ENCODE data around the gene TCEA3. TPM values are rescaled to one million over a fixed set of nuclear protein-coding genes. Genes with fewer than 3 reads are reported as not detected.
"Not testable (repeated sequence)": the region's sequence is repeated elsewhere in the genome, so short reads cannot be mapped to it uniquely, and the experiment has no call there.

TCEA3 gene
- total RNA-seq, 2 experiments from 2014 or later, result 6.3 to 7.4 TPM

GRCh38 chr1:23395154-23395724 is 29.3 kb downstream of the TCEA3 start:
- Mint-ChIP-seq H3K27ac (no peak overlapping the region), H3K27me3 (no peaks in the 10 kb centered on the region), H3K9me3 (no peaks in the 10 kb centered on the region), H3K4me1 (peaks cover 6% of the 10 kb centered on the region), H3K36me3 (no peaks in the 10 kb centered on the region), H3K4me3 (no peak overlapping the region)
- DNase-seq, result no peak

- DNase-seq, result no peak
- H3K27ac Mint-ChIP-seq, result no peak overlapping the region
- H3K9me3 Mint-ChIP-seq, result no peaks in the 10 kb centered on the region
- no peaks in the 10 kb centered on the region for H3K27me3 Mint-ChIP-seq
- peaks cover 6% of the 10 kb centered on the region for H3K4me1 Mint-ChIP-seq
- H3K4me3 Mint-ChIP-seq, result no peak overlapping the region
- H3K36me3 Mint-ChIP-seq, result no peaks in the 10 kb centered on the region
These were observed 29.9 kb downstream of the TCEA3 start for GRCh38 chr1:23394684-23395083.

GRCh38 chr1:23394181-23394580 is 30.4 kb downstream of the TCEA3 start:
- DNase-seq, result no peak

GRCh38 chr1:23393706-23394105 is 30.8 kb downstream of the TCEA3 start:
- no peak for DNase-seq
- peaks cover 6% of the 10 kb centered on the region for H3K4me1 Mint-ChIP-seq
- H3K9me3 Mint-ChIP-seq, result no peaks in the 10 kb centered on the region
- no peaks in the 10 kb centered on the region for H3K27me3 Mint-ChIP-seq
- no peak overlapping the region for H3K27ac Mint-ChIP-seq
- H3K4me3 Mint-ChIP-seq, result no peak overlapping the region
- H3K36me3 Mint-ChIP-seq, result no peaks in the 10 kb centered on the region

More at GRCh38 chr1:23394181-23394580, 30.4 kb downstream of the TCEA3 start:
- no peaks in the 10 kb centered on the region for H3K36me3 Mint-ChIP-seq
- no peak overlapping the region for H3K4me3 Mint-ChIP-seq
- no peaks in the 10 kb centered on the region for H3K27me3 Mint-ChIP-seq
- H3K4me1 Mint-ChIP-seq, result peaks cover 6% of the 10 kb centered on the region
- no peak overlapping the region for H3K27ac Mint-ChIP-seq
- H3K9me3 Mint-ChIP-seq, result no peaks in the 10 kb centered on the region

GRCh38 chr1:23392125-23392855 is 32.3 kb downstream of the TCEA3 start:
- Mint-ChIP-seq H3K4me1 (peaks cover 6% of the 10 kb centered on the region), H3K4me3 (no peak overlapping the region), H3K27ac (no peak overlapping the region), H3K27me3 (no peaks in the 10 kb centered on the region), H3K9me3 (no peaks in the 10 kb centered on the region), H3K36me3 (no peaks in the 10 kb centered on the region)
- DNase-seq, result no peak

GRCh38 chr1:23389837-23390321 is 34.7 kb downstream of the TCEA3 start:
- no peaks in the 10 kb centered on the region for H3K27me3 Mint-ChIP-seq
- H3K27ac Mint-ChIP-seq, result no peak overlapping the region

GRCh38 chr1:23387494-23387893 is 37.1 kb downstream of the TCEA3 start:
- Mint-ChIP-seq H3K36me3 (no peaks in the 10 kb centered on the region), H3K9me3 (no peaks in the 10 kb centered on the region), H3K4me1 (no peaks in the 10 kb centered on the region), H3K27me3 (no peaks in the 10 kb centered on the region), H3K27ac (no peak overlapping the region), H3K4me3 (no peak overlapping the region)
- DNase-seq, result no peak

More at GRCh38 chr1:23389837-23390321, 34.7 kb downstream of the TCEA3 start:
- no peaks in the 10 kb centered on the region for H3K9me3 Mint-ChIP-seq
- no peak overlapping the region for H3K4me3 Mint-ChIP-seq
- no peaks in the 10 kb centered on the region for H3K4me1 Mint-ChIP-seq
- no peaks in the 10 kb centered on the region for H3K36me3 Mint-ChIP-seq
- no peak for DNase-seq

- no peak for DNase-seq
- no peak overlapping the region for H3K4me3 Mint-ChIP-seq
- no peak overlapping the region for H3K27ac Mint-ChIP-seq
- no peaks in the 10 kb centered on the region for H3K36me3 Mint-ChIP-seq
- no peaks in the 10 kb centered on the region for H3K9me3 Mint-ChIP-seq
- no peaks in the 10 kb centered on the region for H3K27me3 Mint-ChIP-seq
- H3K4me1 Mint-ChIP-seq, result no peaks in the 10 kb centered on the region
These were observed 39.4 kb downstream of the TCEA3 start for GRCh38 chr1:23385119-23385621.

GRCh38 chr1:23384312-23385058 is 40.1 kb downstream of the TCEA3 start:
- H3K27ac Mint-ChIP-seq, result no peak overlapping the region
- H3K4me3 Mint-ChIP-seq, result no peak overlapping the region

GRCh38 chr1:23383577-23384311 is 40.8 kb downstream of the TCEA3 start:
- H3K36me3 Mint-ChIP-seq, result no peaks in the 10 kb centered on the region
- no peaks in the 10 kb centered on the region for H3K4me1 Mint-ChIP-seq
- H3K4me3 Mint-ChIP-seq, result no peak overlapping the region
- no peak overlapping the region for H3K27ac Mint-ChIP-seq
- no peaks in the 10 kb centered on the region for H3K27me3 Mint-ChIP-seq
- H3K9me3 Mint-ChIP-seq, result no peaks in the 10 kb centered on the region
- no peak for DNase-seq

More at GRCh38 chr1:23384312-23385058, 40.1 kb downstream of the TCEA3 start:
- DNase-seq, result no peak
- no peaks in the 10 kb centered on the region for H3K4me1 Mint-ChIP-seq
- H3K36me3 Mint-ChIP-seq, result no peaks in the 10 kb centered on the region
- H3K27me3 Mint-ChIP-seq, result no peaks in the 10 kb centered on the region
- no peaks in the 10 kb centered on the region for H3K9me3 Mint-ChIP-seq

- no peaks in the 10 kb centered on the region for H3K27me3 Mint-ChIP-seq
- H3K36me3 Mint-ChIP-seq, result no peaks in the 10 kb centered on the region
- H3K4me1 Mint-ChIP-seq, result no peaks in the 10 kb centered on the region
- no peak overlapping the region for H3K27ac Mint-ChIP-seq
- no peaks in the 10 kb centered on the region for H3K9me3 Mint-ChIP-seq
- H3K4me3 Mint-ChIP-seq, result no peak overlapping the region
- no peak for DNase-seq
These were observed 43.2 kb downstream of the TCEA3 start for GRCh38 chr1:23381233-23381885.

GRCh38 chr1:23380719-23381118 is 43.8 kb downstream of the TCEA3 start:
- Mint-ChIP-seq H3K4me1 (no peaks in the 10 kb centered on the region), H3K9me3 (no peaks in the 10 kb centered on the region), H3K36me3 (no peaks in the 10 kb centered on the region), H3K4me3 (no peak overlapping the region), H3K27me3 (no peaks in the 10 kb centered on the region), H3K27ac (no peak overlapping the region)
- DNase-seq, result no peak

- not testable (repeated sequence) for H3K4me3 Mint-ChIP-seq, DNase-seq, H3K27me3 Mint-ChIP-seq, H3K27ac Mint-ChIP-seq, H3K9me3 Mint-ChIP-seq, H3K36me3 Mint-ChIP-seq, H3K4me1 Mint-ChIP-seq
These were observed 44.3 kb downstream of the TCEA3 start for GRCh38 chr1:23380236-23380635.
